ENCODE data around the gene FAM117A. TPM values are rescaled to one million over a fixed set of nuclear protein-coding genes. Genes with fewer than 3 reads are reported as not detected.

Gene FAM117A
- total RNA-seq, 1 experiment from 2014 or later: 41.5 TPM

- DNase-seq: no peak
- no TSS peak for BruUV-seq (replicated peaks)
- no peak overlapping the region for H3K4me3 ChIP-seq (ENCODE audit: low read depth, low read length)
- POLR2A ChIA-PET: interaction anchor here (1.2 kb wide), 1 partner anchor 19 kb away, joined by 11 read pairs; the partner anchor contains the start of gene FAM117A
- no peaks in the 10 kb centered on the region for H3K36me3 ChIP-seq (ENCODE audit: control insufficient read depth, insufficient read depth, low read length)
- Mint-ChIP-seq H3K4me1 (ENCODE audit: low read depth, unreplicated experiment) (peaks cover 9% of the 10 kb centered on the region), H3K4me3 (ENCODE audit: unreplicated experiment) (no peak overlapping the region), H3K36me3 (ENCODE audit: insufficient read depth, unreplicated experiment) (peaks cover 2% of the 10 kb centered on the region), H3K9me3 (ENCODE audit: unreplicated experiment) (no peaks in the 10 kb centered on the region), H3K27me3 (ENCODE audit: insufficient read depth, unreplicated experiment) (peaks cover 20% of the 10 kb centered on the region), H3K27ac (ENCODE audit: unreplicated experiment) (no peak overlapping the region)
- H3K4me1 ChIP-seq: peaks cover 6% of the 10 kb centered on the region; the same call in 1 of the 2 replicates
- H3K27me3 ChIP-seq (replicated peaks; ENCODE audit: control insufficient read depth, insufficient read depth, low read length): no peaks in the 10 kb centered on the region
- CTCF ChIA-PET: interaction anchor here (0.8 to 2.6 kb wide), 2 partner anchors 15 to 19 kb away, joined by 7 to 9 read pairs; partner anchors contain the start of gene FAM117A
- H3K9me3 ChIP-seq: no peaks in the 10 kb centered on the region
- no peak for TF ChIP-seq CTCF (IDR thresholded peaks at IDR 0.05; ENCODE audit: insufficient read depth in 1 of 2, low read depth in 1 of 2, low read length in 1 of 2, severe bottlenecking in 1 of 2, unreplicated experiment in 1 of 2)
- intact Hi-C loops (cut with micrococcal nuclease; ENCODE audit: unreplicated experiment): no loop called here
Measured at GRCh38 chr17:49783071-49783715, 19.3 kb upstream of the FAM117A start.

GRCh38 chr17:49779739-49780231 lies 15.9 kb upstream of the FAM117A start:
- Mint-ChIP-seq H3K9me3 (ENCODE audit: unreplicated experiment) (no peaks in the 10 kb centered on the region), H3K36me3 (ENCODE audit: insufficient read depth, unreplicated experiment) (no peaks in the 10 kb centered on the region), H3K4me3 (ENCODE audit: unreplicated experiment) (no peak overlapping the region), H3K4me1 (ENCODE audit: low read depth, unreplicated experiment) (no peaks in the 10 kb centered on the region), H3K27me3 (ENCODE audit: insufficient read depth, unreplicated experiment) (peaks cover 20% of the 10 kb centered on the region), H3K27ac (ENCODE audit: unreplicated experiment) (no peak overlapping the region)
- Histone ChIP-seq H3K9me3 (no peaks in the 10 kb centered on the region), H3K4me3 (ENCODE audit: low read depth, low read length) (no peak overlapping the region), H3K36me3 (ENCODE audit: control insufficient read depth, insufficient read depth, low read length) (no peaks in the 10 kb centered on the region), H3K27me3 (replicated peaks; ENCODE audit: control insufficient read depth, insufficient read depth, low read length) (no peaks in the 10 kb centered on the region), H3K4me1 (peaks cover 4% of the 10 kb centered on the region; the same call in 1 of the 2 replicates)
- TF ChIP-seq CTCF (IDR thresholded peaks at IDR 0.05; ENCODE audit: insufficient read depth in 1 of 2, low read depth in 1 of 2, low read length in 1 of 2, severe bottlenecking in 1 of 2, unreplicated experiment in 1 of 2): peak; percentile 91 to 94
- ChIA-PET POLR2A (interaction anchor here (1.0 to 1.5 kb wide), 2 partner anchors 16 kb away, joined by 5 to 9 read pairs; partner anchors contain the start of gene FAM117A), CTCF (interaction anchor here (1.0 to 3.5 kb wide), 4 partner anchors 16 to 72 kb away, joined by 3 to 16 read pairs (median 8); partner anchors contain the start of genes FAM117A and SLC35B1)
- no TSS peak for BruUV-seq (replicated peaks)
- intact Hi-C loops (cut with micrococcal nuclease; ENCODE audit: unreplicated experiment): loop anchor here (1.0 kb wide), 3 partner anchors 15 to 211 kb away; partner anchors contain the start of gene FAM117A
- DNase-seq: peak in 1 of 2 experiments; percentile 71

GRCh38 chr17:49779156-49779738 lies 15.3 kb upstream of the FAM117A start:
- Mint-ChIP-seq H3K4me3 (ENCODE audit: unreplicated experiment) (no peak overlapping the region), H3K27ac (ENCODE audit: unreplicated experiment) (no peak overlapping the region), H3K27me3 (ENCODE audit: insufficient read depth, unreplicated experiment) (peaks cover 17% of the 10 kb centered on the region), H3K4me1 (ENCODE audit: low read depth, unreplicated experiment) (no peaks in the 10 kb centered on the region), H3K9me3 (ENCODE audit: unreplicated experiment) (no peaks in the 10 kb centered on the region), H3K36me3 (ENCODE audit: insufficient read depth, unreplicated experiment) (no peaks in the 10 kb centered on the region)
- DNase-seq: no peak
- Histone ChIP-seq H3K4me1 (peaks cover 4% of the 10 kb centered on the region; the same call in 1 of the 2 replicates), H3K27me3 (replicated peaks; ENCODE audit: control insufficient read depth, insufficient read depth, low read length) (no peaks in the 10 kb centered on the region), H3K36me3 (ENCODE audit: control insufficient read depth, insufficient read depth, low read length) (no peaks in the 10 kb centered on the region), H3K4me3 (ENCODE audit: low read depth, low read length) (no peak overlapping the region), H3K9me3 (no peaks in the 10 kb centered on the region)
- BruUV-seq (replicated peaks): no TSS peak
- no peak for TF ChIP-seq CTCF (IDR thresholded peaks at IDR 0.05; ENCODE audit: insufficient read depth in 1 of 2, low read depth in 1 of 2, low read length in 1 of 2, severe bottlenecking in 1 of 2, unreplicated experiment in 1 of 2)
- intact Hi-C loops (cut with micrococcal nuclease; ENCODE audit: unreplicated experiment): loop anchor here (1.0 kb wide), 3 partner anchors 15 to 211 kb away; partner anchors contain the start of gene FAM117A
- ChIA-PET CTCF (interaction anchor here (1.0 to 3.5 kb wide), 3 partner anchors 15 to 71 kb away, joined by 3 to 16 read pairs (median 4); partner anchors contain the start of genes FAM117A and SLC35B1), POLR2A (interaction anchor here (1.0 kb wide), 1 partner anchor 15 kb away, joined by 5 read pairs; the partner anchor contains the start of gene FAM117A)

Measured in Caco-2 (cell line).